ENCODE measurements around the gene ADNP2.

The ADNP2 gene

GRCh38 chr18:80107426-80107825 lies 1.6 kb upstream of the ADNP2 start:
- DNase-seq (ENCODE audit: low spot score), result no peak

- no peak for DNase-seq (ENCODE audit: low spot score)
Measured at GRCh38 chr18:80108121-80108536, 933 bp upstream of the ADNP2 start.

GRCh38 chr18:80109676-80110078 lies 615 bp downstream of the ADNP2 start:
- DNase-seq (ENCODE audit: low spot score), result peak; percentile 74

GRCh38 chr18:80112624-80113248 lies 3.7 kb downstream of the ADNP2 start:
- DNase-seq (ENCODE audit: low spot score), result no peak

DNA sequence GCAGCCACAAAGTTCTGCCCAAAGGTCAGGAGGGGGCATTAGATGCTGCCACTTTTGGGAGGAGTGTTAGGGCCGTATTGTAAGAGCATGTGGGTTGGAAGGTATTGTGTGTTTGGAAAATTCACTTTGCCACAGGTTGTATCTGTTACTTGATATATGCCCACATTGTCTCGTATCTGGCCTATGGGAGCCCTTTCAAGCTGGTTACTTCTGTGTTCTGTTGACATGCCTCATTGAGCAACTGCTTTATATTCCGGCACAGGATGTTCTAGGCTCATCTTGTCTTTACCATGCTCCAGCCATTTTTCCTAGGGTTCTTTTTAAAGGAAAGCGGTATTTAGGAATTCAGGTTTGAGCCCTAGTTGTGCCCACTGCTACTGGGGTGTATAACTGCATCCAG lies 6.0 kb downstream of the ADNP2 start:
- no peak for DNase-seq (ENCODE audit: low spot score)

GRCh38 chr18:80119111-80119510 lies 10.0 kb downstream of the ADNP2 start:
- no peak for DNase-seq (ENCODE audit: low spot score)

DNA sequence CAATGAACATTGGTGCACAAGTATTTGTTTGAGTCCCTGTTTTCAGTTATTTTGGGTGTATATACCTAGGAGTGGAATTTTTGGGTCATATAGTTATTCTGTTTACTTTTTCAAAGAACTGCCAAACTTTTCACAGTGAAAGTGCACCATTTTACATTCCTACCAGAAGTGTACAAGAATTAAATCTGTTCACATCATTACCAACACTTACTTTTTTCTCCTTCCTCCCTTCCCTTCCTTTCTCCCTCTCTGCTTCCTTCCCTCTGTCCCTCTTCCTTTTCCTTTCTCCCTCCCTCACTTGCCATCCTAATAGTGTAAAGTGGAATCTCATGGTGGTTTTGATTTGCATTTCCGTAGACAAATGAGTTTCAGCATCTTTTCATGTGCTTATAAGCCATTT lies 11.9 kb downstream of the ADNP2 start:
- DNase-seq (ENCODE audit: low spot score), result no peak

GRCh38 chr18:80124131-80124530 lies 15.1 kb downstream of the ADNP2 start:
- no peak for DNase-seq (ENCODE audit: low spot score)

- no peak for DNase-seq (ENCODE audit: low spot score)
Measured at GRCh38 chr18:80126797-80127196, 17.7 kb downstream of the ADNP2 start.

- no peak for DNase-seq (ENCODE audit: low spot score)
Measured at GRCh38 chr18:80127635-80128034, 18.6 kb downstream of the ADNP2 start.

DNA sequence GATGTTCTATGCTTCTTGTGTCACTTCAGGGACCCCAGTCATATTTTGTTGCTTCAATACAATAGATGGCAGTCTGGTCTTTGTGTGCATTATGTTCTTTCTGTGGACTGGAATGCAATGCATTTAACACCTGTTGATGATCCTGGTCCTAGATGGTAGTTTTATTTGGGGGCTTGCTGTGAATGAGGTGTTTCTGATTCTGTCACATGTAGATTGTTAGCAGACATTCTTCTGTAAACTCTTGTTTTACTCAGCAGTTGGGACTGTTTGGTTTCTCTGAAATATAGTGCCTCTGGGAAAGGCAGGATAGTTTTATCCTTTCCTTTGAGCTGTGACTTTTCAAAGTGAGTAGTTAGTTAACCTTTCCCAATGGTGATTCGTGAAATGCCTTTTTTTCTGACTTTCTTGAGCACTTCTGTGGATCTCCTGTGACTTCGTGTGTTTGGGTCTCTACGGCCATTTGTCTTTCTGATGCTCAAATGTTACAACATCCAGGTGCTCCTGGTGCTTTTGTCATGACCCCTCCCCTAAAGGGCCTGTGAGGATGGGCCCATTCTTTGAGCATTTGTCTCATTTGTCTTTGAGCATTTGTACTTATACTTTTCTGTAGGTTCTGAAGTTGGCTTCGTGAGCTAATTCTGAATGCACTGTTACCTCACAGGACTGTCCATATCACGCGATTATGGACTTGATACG lies 20.8 kb downstream of the ADNP2 start:
- DNase-seq (ENCODE audit: low spot score), result no peak

DNA sequence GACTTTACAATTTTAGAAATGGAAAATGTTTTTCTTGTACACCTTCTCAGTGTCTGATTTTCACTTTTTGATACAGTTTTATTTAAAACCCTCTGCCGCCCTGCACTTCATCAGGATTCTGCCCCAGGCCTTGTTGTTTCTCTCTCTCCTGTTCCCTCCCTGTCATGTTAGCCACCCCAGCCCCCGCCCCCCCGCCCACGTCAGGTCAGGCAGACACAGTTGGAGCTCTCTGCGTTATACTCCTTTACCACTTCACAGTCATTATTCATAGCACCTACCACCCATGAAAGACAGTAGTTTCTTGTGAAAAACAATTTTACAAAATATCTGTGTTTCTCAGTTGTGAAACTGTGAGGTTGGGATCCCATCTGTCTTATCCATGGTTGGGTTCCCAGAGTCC lies 21.5 kb downstream of the ADNP2 start:
- no peak for DNase-seq (ENCODE audit: low spot score)

- DNase-seq (ENCODE audit: low spot score), result no peak
Measured at GRCh38 chr18:80132180-80132812, 23.2 kb downstream of the ADNP2 start.

DNA sequence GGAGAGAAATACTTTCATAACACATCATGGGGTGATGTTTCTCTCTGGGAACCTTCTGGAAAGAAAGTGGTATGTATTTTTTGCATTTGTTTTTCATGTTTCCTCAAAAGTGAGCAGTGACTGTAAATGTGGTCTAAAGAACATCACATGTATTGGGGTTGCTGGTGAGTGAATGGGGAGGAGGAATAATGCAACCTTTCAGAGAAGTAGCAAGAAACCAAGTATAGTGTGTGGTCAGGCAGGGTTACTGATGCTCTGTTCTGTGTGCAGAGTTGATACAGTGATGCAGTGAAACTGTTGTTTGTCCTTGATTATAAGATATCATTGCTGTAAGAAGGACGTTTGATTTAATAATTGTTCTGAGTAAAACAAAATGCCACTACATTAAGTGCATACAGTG lies 24.1 kb downstream of the ADNP2 start:
- no peak for DNase-seq (ENCODE audit: low spot score)

GRCh38 chr18:80135136-80135535 lies 26.1 kb downstream of the ADNP2 start:
- no peak for DNase-seq (ENCODE audit: low spot score)

DNA sequence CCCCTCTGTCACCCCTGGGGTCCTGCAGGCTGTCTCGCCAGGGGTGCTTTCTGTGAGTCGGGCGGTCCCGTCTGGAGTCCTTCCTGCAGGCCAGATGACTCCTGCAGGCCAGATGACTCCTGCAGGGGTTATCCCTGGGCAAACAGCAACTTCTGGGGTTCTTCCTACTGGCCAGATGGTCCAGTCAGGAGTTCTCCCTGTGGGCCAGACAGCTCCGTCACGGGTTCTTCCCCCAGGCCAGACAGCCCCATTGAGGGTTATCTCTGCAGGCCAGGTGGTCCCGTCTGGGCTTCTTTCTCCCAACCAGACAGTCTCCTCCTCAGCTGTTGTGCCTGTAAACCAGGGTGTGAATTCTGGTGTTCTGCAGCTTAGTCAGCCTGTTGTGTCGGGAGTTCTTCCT lies 27.6 kb downstream of the ADNP2 start:
- DNase-seq (ENCODE audit: low spot score), result no peak

DNA sequence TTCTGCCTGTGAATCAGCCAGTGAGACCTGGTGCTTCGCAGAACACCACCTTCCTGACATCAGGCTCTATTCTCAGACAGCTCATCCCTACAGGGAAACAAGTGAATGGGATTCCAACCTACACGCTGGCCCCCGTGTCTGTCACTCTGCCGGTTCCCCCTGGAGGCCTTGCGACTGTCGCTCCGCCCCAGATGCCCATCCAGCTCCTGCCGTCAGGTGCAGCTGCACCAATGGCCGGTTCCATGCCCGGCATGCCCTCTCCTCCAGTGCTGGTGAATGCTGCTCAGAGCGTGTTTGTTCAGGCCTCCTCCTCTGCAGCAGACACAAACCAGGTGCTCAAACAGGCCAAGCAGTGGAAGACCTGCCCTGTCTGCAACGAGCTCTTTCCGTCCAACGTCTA lies 28.1 kb downstream of the ADNP2 start:
- DNase-seq (ENCODE audit: low spot score), result no peak

GRCh38 chr18:80137976-80138375 lies 28.9 kb downstream of the ADNP2 start:
- DNase-seq (ENCODE audit: low spot score), result no peak

GRCh38 chr18:80140455-80140985 lies 31.5 kb downstream of the ADNP2 start:
- DNase-seq (ENCODE audit: low spot score), result no peak

DNA sequence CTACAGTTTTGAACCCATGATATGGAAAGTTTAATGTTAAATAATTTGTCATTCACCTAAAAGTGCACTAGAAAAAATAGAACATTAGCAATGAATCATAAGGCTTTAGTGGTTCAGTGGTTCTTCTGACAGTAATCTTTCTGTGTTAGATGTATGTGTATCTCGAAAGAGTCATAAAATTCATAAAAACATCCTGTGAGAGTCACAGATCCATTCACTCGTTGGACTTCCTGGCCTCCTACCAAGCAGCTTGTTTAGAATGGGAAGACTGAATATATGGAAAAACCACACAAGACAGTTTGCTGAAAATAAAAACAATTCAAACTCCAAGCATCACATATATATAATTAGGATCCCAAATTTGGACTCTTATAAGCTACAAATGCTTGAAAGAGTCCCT lies 34.8 kb downstream of the ADNP2 start:
- DNase-seq (ENCODE audit: low spot score), result no peak

DNA sequence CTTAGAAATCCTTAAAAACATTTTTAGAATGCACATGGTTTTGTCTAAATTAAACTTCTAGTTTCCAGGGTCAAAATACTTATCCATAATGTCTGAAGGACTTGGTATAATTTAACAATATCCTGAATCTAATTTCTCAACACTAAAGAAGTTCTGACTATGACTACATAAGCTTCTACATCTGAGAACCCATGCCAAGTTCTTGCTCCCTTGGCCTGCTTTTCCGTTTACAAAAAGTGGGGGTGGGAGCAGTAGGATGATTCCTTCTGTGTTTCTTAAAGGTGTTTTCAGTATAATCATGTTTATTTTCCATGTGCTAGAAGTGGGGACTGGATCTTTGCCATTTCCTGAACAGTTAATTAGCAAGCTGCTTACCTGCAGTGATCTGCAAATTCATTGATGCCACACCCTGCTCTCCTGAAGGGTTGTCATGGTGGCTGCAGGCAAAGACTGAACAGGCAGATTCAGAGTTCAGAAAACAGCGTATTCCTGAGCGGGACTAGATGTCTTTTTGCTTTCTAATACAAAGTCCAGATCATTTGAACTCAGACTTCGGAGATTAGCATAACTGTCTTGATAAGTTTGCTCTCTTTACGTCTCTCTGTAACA lies 36.2 kb downstream of the ADNP2 start:
- no peak for DNase-seq (ENCODE audit: low spot score)

GRCh38 chr18:80147037-80147417 lies 38.0 kb downstream of the ADNP2 start:
- no peak for DNase-seq (ENCODE audit: low spot score)
